Measurements from ENCODE around the gene XRN1.
"Not testable (repeated sequence)": the region's sequence is repeated elsewhere in the genome, so short reads cannot be mapped to it uniquely, and the experiment has no call there.

The XRN1 gene, protein sequence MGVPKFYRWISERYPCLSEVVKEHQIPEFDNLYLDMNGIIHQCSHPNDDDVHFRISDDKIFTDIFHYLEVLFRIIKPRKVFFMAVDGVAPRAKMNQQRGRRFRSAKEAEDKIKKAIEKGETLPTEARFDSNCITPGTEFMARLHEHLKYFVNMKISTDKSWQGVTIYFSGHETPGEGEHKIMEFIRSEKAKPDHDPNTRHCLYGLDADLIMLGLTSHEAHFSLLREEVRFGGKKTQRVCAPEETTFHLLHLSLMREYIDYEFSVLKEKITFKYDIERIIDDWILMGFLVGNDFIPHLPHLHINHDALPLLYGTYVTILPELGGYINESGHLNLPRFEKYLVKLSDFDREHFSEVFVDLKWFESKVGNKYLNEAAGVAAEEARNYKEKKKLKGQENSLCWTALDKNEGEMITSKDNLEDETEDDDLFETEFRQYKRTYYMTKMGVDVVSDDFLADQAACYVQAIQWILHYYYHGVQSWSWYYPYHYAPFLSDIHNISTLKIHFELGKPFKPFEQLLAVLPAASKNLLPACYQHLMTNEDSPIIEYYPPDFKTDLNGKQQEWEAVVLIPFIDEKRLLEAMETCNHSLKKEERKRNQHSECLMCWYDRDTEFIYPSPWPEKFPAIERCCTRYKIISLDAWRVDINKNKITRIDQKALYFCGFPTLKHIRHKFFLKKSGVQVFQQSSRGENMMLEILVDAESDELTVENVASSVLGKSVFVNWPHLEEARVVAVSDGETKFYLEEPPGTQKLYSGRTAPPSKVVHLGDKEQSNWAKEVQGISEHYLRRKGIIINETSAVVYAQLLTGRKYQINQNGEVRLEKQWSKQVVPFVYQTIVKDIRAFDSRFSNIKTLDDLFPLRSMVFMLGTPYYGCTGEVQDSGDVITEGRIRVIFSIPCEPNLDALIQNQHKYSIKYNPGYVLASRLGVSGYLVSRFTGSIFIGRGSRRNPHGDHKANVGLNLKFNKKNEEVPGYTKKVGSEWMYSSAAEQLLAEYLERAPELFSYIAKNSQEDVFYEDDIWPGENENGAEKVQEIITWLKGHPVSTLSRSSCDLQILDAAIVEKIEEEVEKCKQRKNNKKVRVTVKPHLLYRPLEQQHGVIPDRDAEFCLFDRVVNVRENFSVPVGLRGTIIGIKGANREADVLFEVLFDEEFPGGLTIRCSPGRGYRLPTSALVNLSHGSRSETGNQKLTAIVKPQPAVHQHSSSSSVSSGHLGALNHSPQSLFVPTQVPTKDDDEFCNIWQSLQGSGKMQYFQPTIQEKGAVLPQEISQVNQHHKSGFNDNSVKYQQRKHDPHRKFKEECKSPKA (N-terminal part only)

DNA sequence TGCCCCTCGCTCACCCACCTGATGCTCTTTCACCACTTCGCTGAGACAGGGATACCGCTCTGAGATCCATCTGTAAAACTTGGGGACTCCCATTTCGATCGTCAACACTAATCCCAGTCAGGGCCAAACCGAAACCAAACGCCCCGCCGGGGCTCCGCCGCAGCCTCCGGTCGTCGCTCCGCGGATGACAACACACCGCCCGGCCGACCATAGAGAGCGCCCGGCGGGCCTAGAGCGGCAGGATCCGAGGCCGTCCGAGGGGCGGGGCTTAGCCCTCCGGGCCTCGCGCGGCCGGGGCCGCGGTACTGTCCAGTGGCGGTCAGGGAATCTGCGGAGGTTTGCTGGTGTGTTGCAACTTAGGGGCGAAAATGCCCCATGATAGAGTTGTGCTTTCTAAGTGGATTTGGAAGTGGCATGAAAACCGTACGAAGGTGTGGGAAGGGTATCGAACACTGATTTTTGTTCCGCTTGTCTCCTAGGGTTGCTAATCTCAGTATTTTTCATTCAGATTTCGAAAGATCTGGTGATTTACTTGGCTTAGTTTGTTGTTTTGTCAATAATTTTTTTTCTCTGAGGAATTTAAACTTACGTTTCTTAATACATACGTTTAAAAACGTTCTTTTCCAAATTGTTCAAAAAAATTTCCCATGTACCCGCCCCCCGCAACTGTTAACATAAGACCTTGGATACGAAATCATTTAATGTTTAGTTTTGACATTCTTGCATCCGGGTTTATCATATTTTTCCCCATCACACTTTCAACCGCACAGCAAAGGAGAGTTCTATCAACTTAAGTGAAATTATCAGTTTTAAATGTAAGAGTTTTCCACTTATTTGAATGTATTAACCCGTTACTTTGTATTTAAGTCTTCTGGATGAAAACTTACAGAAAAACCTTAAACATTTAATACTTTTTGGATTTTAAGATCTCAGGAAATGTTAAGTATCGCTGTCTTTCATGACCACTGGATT, at the start of gene XRN1:
XRN1 (minus strand) TSS at position 186 of the 972 bp plus-strand sequence; CDS start at position 93, 93 bp downstream.
- DNase-seq (ENCODE audit: low spot score) = peak; percentile 92

DNA sequence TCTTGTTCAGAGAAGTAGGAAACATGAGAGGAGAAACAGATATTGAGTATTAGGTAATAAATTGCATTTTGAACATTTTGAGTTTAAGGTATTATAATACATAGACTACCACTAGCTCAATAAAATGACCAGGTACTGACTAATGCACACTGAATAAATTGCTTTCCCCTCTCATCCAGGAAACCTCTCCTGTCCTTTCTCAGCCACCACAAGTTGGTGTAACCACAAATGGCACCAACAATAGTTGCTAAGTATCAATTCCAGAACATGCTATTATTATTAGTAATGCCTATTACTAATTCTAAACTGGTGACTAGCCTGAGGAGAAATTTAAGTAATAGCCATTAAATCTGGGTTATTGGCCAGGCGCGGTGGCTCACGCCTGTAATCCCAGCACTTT, 47.3 kb upstream of the XRN1 start:
- DNase-seq (ENCODE audit: low spot score) = no peak

DNA sequence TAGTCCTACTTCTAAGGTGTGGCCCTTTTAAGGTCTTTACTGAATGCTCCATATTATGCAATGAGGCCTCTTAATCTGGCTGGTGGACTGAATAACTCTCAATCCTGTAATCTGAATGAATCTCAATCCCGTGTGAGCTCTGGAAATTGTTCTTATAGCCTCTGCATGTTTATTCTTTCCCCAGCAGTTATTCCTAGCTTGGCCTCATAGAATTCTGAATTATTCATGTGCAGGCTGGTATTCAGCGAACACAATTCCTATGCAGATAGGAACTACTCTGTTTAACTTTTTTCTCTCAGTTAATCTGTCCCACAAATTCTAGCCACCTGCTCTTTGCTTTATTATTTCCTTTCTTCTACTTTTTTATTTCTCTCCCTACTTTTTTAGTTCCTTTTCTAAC, 44.3 kb upstream of the XRN1 start:
- no peak for DNase-seq (ENCODE audit: low spot score)

DNA sequence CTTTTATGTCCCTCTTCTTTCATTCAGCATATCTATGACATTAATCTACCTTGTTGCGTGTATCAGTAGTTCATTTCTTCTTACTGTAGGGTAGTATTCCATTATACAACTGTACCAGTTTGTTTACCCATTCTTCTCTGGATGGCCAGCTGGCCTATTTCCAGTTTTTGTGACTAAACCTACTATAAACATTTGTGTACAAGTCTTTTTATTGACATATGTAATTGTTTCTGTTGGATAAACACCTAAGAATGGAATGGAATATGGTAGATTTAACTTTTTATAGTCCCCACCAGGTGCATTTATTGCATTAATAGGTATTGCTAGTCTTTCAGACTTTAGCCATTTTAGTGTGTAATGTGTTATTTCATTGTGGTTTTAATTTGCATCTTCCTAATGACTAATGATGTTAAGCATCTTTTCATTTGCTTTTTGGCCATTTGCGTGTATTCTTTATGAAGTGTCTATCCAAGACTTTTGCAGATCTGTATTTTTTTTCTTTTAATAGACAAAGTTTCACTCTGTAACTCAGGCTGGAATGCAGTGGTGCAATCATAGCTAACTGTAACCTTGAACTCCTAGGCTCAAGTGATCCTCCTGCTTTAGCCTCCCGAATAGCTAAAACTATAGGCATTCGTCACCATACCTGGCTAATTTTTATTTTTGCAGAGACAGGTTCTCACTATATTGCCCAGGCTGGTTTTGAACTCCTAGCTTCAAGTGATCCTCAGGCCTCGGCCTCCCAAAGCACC, 41.9 kb upstream of the XRN1 start:
- DNase-seq (ENCODE audit: low spot score) = no peak

DNA sequence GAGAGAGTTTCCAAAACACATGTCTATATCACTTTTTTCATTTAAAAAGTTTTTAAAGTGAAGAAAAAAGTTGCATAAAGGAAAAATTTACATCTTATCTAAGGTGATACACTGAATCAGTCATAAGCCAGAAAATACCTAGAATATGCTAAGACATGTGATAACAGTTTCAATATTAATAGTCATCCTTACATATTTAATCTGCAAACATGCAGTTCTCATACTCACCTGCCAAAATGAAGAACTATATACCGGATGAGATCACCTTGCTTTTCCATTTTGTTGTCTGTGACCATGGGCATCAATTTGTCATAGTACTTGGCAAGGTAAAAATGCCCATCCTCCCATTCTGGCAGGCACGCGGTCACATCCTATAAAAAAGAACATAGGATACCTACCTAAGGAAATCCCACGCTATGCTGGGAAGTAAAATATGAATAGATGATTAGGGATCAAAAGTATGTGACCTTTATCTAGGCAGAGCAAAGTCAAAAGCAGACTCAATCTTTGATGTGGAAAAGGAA, 37.1 kb upstream of the XRN1 start:
- DNase-seq (ENCODE audit: low spot score) = no peak

DNA sequence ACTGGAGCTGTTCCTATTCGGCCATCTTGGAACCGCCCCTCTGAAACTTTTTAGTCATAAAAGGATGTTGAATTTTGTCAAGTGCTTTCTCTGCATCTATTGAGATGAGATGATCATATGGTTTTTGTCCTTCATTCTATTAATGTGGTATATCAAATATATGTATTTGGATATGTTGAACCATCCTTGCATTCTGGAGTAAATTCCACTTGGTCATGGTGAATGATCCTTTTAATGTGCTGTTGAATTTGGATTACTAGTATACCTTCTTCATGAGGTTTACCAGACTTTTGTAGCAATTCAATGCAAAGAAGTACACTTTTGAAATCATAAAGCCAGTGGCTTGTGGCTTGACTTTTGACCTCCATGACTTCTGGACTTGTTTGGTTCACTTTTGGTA, 33.4 kb upstream of the XRN1 start:
- no peak for DNase-seq (ENCODE audit: low spot score)

DNA sequence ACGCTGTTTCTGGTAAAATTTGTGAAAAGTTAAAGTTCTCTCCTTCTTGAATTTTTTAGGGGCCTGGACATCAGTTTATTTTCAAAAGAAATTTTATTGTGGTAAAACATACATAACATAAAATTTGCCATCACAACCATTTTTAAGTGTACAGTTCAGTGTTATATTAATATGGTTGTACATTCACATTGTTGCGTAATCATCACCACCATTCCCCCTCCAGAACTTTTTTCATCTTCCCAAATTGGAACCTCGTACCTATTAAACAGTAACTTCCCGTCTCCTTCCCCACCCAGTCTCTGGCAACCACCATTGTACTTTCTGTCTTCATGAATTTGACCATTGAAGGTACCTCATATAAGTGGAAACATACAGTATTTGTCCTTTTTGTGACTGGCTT, 23.0 kb upstream of the XRN1 start:
- DNase-seq (ENCODE audit: low spot score) = no peak

DNA sequence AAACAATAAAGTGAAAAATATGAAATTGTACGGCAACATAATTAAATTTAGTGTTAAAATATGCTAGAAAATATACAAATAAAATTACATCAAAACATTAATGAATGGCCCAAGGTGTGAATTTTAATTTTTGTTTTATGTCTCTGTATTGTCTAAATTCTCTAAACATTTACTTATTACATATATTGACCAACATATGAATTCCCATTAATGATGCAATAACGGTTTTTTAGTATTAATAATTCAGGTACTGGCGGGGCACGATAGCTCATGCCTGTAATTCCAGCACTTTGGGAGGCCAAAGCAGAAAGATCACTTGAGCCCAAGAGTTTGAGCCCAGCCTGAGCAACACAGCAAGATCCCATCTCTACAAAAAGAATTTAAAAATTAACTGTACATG, 20.6 kb upstream of the XRN1 start:
- DNase-seq (ENCODE audit: low spot score) = no peak

DNA sequence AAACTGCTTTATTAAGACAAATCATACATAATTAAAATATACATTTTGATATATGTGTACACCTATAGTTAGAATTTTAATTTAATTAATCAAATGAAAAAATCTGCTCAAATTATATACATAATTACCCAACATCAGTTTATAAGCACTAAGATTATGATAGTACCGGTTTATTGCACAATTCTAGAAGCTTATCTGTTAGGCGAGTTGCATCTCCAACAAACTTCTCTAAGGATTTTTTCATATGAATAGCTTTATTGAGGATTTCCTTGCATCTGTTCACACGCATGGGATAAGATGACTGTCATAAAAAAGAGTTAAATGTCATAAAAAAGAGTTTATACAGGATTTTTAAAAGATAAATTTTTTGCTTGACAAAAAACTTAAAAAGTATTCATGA, 19.9 kb upstream of the XRN1 start:
- no peak for DNase-seq (ENCODE audit: low spot score)

DNA sequence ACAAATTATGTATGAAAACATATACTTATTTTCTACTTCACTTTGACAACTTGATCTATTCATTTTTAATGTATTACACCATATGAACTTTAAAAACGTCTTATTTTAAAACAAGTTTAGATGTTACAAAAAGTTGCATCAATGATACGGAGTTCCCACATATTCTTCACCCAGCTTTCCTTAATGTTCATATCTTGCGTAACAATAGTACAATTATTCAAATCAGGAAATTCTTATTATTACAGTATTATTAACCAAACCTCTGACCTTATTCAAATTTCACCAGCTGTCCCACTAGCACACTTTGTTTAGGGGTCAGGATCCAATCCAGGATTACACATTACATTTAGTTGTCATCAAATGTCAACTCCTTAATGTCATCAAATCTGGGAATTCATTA, 12.9 kb upstream of the XRN1 start:
- no peak for DNase-seq (ENCODE audit: low spot score)

DNA sequence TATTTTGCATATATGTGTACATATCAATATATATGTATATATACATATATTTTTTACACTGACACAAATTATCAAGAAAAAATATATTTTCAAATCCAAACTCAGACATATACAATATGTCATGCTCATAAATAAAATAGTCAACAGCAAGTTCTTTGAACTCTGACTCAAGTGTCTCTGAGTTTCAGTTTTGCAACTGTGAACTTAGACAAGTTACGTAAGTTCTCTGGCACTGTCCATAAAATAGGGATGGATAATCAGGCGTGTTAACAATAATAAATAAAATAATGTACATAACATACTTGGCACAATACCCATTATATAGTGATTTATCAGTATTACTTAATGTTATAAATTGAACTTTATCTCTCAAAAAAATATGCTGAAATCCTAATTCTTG, 12.1 kb upstream of the XRN1 start:
- DNase-seq (ENCODE audit: low spot score) = no peak

DNA sequence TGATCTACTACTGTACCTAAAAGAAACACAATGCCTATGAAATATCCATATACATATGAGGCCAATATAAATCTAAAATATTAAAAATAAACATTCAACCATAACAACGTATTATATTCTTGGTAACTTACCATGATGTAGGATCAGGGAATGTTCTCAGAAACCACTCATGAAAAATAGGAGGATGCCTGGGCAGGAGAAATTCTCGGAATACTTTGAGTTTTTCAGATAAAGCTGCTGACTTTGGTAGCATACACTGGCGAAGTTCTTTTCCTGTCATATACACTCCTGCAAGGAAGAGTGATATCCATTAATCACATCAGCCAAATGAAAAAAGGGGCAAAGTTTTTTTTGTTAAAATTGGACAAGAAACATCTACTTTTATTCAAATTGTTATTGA, 11.3 kb upstream of the XRN1 start:
- no peak for DNase-seq (ENCODE audit: low spot score)

DNA sequence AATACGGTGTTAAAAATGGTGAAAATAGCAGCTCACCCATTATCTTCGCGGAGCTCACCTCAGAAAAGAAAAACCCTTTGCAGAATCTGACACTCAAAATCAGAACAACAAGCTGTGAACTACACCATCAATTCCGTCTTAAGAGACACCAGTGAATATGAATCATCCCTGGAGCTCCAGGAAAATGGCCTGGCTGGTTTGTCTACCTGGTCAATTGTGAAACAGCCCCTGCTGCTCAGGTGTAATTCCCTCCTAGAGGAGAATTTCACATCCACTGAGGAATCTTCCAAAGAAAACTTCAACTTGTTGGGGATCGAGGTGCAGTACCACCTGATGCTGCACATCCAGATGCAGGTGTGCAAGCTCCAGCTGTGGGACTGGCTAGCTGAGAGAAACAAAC, 3.0 kb upstream of the XRN1 start:
- DNase-seq (ENCODE audit: low spot score) = no peak

DNA sequence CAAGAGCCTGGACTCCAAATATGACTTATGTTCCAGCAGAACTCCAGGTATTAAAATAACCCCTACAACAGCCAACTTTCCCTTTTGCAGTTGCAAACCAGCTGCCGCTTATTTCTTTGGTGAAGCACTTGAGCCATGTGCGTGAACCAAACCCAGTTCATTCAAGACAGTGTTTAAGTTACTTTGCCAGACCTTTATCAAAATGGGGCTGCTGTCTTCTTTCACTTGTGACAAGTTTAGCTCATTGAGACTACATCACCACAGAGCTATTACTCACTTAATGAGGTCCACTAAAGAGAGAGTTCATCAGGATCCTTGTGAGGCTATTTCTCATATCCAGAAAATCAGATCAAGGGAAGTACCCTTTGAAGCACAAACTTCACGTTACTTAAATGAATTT, 2.4 kb upstream of the XRN1 start:
- DNase-seq (ENCODE audit: low spot score) = no peak

DNA sequence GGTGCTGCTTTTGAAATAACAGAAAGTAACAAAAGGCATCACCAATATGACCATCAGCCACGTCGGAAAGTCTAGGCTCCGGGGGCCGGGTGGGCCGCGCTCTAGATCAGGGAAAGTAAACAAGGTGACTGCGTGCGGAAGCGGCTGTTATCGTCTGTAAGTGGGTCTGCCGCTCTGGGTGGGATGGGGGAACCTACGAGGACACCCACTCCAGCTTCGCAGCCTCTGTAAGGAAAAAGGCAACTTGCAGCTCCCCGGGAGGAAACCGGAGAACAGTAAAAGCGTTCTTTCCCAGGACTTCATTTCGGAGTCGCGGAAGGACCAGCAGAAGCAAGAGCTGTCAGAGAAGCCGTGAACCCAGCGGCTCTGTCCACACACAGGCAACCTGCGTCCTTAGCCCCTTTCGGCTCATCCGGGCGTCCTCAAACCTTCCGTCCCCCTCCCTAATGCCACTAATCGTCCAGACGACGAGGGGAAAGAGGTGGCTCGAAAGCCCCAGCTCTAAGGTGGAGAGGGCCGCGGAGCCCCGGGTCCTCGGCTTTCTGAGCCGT, 461 bp downstream of the XRN1 start:
- peak; percentile 62 for DNase-seq (ENCODE audit: low spot score)

DNA sequence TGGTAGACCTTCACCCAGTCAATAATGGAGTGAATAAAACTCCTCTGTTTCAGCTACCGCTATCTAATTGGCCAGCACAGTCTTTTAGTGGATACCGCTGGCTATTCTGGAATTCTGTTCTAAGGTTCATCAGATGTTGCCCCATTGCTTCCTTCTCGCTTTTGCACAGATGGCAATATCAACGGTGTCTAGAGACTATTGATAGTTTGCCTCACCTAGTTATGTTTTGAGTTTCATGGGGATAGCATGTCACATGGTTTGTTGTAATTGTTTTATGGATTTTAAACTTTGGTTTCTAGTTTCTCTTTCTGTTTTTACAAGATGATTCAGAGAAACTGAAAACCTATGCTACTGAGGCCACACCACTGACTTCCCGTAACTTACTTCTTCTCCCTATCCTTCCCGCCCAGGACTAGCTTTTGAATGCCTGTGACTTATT, 2.0 kb downstream of the XRN1 start:
- DNase-seq (ENCODE audit: low spot score) = no peak

DNA sequence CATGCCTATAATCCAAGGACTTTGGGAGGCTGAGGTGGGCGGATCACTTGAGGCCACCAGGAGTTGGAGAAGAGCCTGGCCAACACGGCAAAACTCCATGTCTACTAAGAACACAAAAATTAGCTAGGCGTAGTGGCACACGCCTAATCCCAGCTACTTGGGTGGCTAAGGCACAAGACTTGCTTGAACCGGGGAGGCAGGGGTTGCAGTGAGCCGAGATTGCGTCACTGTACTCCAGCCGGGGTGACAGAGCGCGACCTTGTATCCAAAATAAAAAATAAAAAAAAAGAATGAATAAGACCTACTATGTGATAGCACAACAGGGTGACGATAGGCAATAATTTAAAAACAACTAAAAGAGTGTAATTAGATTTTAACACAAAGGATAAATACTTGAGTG, 3.5 kb downstream of the XRN1 start:
- no peak for DNase-seq (ENCODE audit: low spot score)

DNA sequence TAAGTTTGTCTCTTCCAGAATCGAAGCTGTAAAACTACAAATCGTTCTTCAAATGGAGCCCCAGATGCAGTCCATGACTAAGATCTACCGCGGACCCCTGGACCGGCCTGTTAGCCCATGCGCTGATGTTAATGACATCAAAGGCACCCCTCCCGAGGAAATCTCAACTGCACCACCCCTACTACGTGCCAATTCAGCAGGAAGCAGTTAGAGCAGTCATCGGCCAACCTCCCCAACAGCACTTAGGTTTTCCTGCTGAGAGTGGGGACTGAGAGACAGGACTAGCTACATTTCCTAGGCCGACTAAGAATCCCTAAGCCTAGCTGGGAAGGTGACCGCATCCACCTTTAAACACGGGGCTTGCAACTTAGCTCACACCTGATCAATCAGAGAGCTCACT, 4.8 kb downstream of the XRN1 start:
- not testable (repeated sequence) for DNase-seq (ENCODE audit: low spot score)

DNA sequence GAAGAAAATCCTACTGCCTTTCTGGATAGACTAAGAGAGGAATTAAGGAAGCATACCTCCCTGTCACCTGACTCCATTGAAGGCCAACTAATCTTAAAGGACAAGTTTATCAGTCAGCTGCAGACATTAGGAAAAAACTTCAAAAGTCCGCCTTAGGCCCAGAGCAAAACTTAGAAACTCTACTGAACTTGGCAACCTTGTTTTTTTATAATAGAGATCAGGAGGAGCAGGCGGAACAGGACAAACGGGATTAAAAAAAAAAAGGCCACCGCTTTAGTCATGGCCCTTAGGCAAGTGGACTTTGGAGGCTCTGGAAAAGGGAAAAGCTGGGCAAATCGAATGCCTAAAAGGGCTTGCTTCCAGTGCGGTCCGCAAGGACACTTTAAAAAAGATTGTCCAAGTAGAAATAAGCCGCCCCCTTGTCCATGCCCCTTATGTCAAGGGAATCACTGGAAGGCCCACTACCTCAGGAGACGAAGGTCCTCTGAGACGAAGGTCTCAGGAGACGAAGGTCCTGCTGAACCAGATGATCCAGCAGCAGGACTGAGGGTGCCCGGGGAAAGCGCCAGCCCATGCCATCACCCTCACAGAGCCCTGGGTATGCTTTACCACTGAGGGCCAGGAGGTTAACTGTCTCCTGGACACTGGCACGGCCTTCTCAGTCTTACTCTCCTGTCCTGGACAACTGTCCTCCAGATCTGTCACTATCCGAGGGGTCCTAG, 8.2 kb downstream of the XRN1 start:
- DNase-seq (ENCODE audit: low spot score) = not testable (repeated sequence)

Measured in SW480 (cell line).